ENCODE measurements around the gene ACRBP.
A peak's percentile ranks its signal among the peaks of the same experiment; 100 is the strongest.
"Not testable (repeated sequence)": the region's sequence is repeated elsewhere in the genome, so short reads cannot be mapped to it uniquely, and the experiment has no call there.

ACRBP gene

GRCh38 chr12:6606331-6607131, 40.7 kb downstream of the ACRBP start:
- TF ChIP-seq, protein P1, sequence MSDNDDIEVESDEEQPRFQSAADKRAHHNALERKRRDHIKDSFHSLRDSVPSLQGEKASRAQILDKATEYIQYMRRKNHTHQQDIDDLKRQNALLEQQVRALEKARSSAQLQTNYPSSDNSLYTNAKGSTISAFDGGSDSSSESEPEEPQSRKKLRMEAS (IDR thresholded peaks at IDR 0.05; ENCODE audit: low read depth, low read length) = 0 out of 2 replicates have a peak, but pooled peaks have one; percentile 19
- TF ChIP-seq POLR2A (IDR thresholded peaks at IDR 0.05; ENCODE audit: extremely low read depth, insufficient read length) = no peak
- peak; percentile 78 for DNase-seq (ENCODE audit: low read depth)
- peak overlapping the region; percentile 93 for H3K4me3 ChIP-seq (ENCODE audit: low read depth, low read length)

DNA sequence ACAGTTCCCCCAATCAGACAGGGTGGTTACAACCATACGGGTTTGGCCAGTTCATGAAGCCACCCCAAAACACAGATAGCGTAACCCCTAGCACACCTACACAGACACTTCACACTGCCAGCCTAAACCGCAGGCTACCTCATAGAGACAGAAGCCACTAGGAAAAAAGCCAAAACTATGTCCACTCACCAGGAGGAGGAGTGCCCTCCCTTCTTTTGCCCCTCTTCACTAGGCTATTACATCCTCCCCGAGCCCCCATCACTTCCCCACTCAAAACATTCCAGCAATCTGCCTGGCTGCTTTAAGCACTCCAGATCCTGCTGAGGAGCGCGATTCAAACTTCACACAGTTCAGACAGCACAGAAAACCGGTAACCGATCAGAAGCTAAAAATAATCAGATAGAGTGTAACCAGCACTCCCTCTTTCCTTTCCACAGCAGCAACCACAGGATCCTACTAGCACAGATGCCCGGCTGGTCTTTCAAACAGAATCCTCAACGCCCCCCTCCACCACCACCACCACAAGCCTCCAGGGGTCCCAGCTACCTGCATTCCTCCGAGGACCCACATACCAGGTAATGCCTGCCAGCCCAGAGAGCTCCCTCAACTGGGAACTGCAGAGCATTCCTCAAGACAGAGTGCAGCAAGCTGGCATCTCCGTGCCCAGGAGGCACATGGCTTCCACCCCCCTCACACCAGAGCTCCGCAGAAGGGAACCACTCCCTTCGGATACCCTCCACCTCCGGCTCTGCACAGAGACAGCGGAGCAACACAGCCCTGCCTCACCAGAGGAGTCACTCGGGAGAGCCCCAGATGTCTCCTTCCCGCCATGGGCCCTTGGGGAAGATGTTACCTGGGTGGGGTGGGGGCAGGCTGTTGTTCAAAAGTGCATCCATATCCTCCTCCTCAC, 41.6 kb downstream of the ACRBP start:
- TF ChIP-seq MYC (IDR thresholded peaks at IDR 0.05; ENCODE audit: low read depth, low read length) = no peak
- TF ChIP-seq CTCF (IDR thresholded peaks at IDR 0.05; ENCODE audit: low read depth, low read length) = no peak
- TF ChIP-seq, protein P1 (IDR thresholded peaks at IDR 0.05; ENCODE audit: low read depth, low read length) = peak; percentile 13; the same call in 1 of the 2 replicates
- DNase-seq (ENCODE audit: low read depth) = peak; percentile 36

GRCh38 chr12:6604259-6605029, 42.8 kb downstream of the ACRBP start:
- DNase-seq (ENCODE audit: low read depth) = no peak
- H3K4me3 ChIP-seq (ENCODE audit: low read depth, low read length) = peak overlapping the region; percentile 93
- TF ChIP-seq POLR2A (IDR thresholded peaks at IDR 0.05; ENCODE audit: extremely low read depth, insufficient read length) (no peak), CTCF (IDR thresholded peaks at IDR 0.05; ENCODE audit: low read depth, low read length) (no peak), MYC (IDR thresholded peaks at IDR 0.05; ENCODE audit: low read depth, low read length) (no peak)
- TF ChIP-seq, protein P1 (IDR thresholded peaks at IDR 0.05; ENCODE audit: low read depth, low read length) = no peak

More for the DNA sequence above, 41.6 kb downstream of the ACRBP start:
- H3K4me3 ChIP-seq (ENCODE audit: low read depth, low read length) = peak overlapping the region; percentile 93

- TF ChIP-seq CTCF (IDR thresholded peaks at IDR 0.05; ENCODE audit: low read depth, low read length) (no peak), POLR2A (IDR thresholded peaks at IDR 0.05; ENCODE audit: extremely low read depth, insufficient read length) (no peak), MYC (IDR thresholded peaks at IDR 0.05; ENCODE audit: low read depth, low read length) (no peak)
- TF ChIP-seq, protein P1 (IDR thresholded peaks at IDR 0.05; ENCODE audit: low read depth, low read length) = no peak
- peak; percentile 67 for DNase-seq (ENCODE audit: low read depth)
- H3K4me3 ChIP-seq (ENCODE audit: low read depth, low read length) = peak overlapping the region; percentile 16
Measured at GRCh38 chr12:6603095-6603567, 44.1 kb downstream of the ACRBP start.

DNA sequence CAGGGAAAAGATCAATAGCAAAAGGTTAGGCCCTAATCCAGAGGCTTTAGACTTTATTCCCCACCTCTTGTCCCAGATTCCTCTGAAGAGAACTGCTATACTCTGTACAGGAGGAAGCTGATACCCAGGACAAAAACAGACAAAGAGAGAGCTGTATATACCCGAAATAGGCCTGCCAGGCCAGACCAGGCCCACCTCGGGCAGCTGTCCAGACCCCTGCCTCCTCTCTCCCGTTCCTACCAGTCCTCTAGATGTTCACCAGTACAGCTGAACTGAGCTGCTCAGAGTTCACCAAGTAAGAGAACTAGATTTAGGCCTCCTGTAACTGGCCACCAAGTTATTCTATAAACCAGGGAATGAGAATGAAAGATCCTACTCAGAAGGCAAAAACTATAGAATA, 44.7 kb downstream of the ACRBP start:
- H3K4me3 ChIP-seq (ENCODE audit: low read depth, low read length) = no peak overlapping the region
- no peak for DNase-seq (ENCODE audit: low read depth)
- TF ChIP-seq CTCF (IDR thresholded peaks at IDR 0.05; ENCODE audit: low read depth, low read length) (no peak), MYC (IDR thresholded peaks at IDR 0.05; ENCODE audit: low read depth, low read length) (no peak), POLR2A (IDR thresholded peaks at IDR 0.05; ENCODE audit: extremely low read depth, insufficient read length) (no peak)

DNA sequence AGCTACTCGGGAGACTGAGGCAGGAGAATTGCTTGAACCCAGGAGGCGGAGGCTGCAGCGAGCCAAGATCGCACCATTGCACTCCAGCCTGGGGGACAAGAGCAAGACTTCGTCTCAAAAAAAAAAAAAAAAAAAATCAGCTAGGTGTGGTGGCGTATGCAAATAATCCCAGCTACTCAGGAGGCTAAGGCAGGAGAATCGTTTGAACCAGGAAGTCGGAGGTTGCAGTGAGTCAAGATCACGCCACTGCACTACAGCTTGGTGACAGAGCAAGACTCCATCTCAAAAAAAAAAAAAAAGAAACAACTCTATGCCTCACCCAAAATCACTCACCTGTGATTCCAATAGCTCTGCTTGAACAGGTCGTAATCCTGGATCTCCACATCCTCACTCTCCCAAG, 51.6 kb downstream of the ACRBP start:
- not testable (repeated sequence) for DNase-seq (ENCODE audit: low read depth)

More for the DNA sequence above, 51.6 kb downstream of the ACRBP start:
- not testable (repeated sequence) for H3K4me3 ChIP-seq (ENCODE audit: low read depth, low read length)

Data from NB4 (cell line).